Psoas muscle (tissue), 8 donors: Measurements from ENCODE around the gene SLC36A4. TPM values are rescaled to one million over a fixed set of nuclear protein-coding genes. Genes with fewer than 3 reads are reported as not detected.

Experiments
- ATAC-seq, 4 donors: fragments of 200-7000 bp; cut with Tn5 transposase; one replicate each; pipeline ENCODE4 v1.9.1; 2020; ENCODE audit warnings: moderate library complexity in 3 of 4, mild to moderate bottlenecking in 2 of 4
- DNase-seq, 2 donors: peaks; one replicate each; pipeline ENCODE4 v3.0.0-alpha.2; 2020
- H3K27ac ChIP-seq: fragments of 200-600 bp; one replicate; pipeline ENCODE4 v1.8.0; 2022
- H3K27me3 ChIP-seq, 3 donors: fragments of 200-600 bp in 1 of 3; one replicate each; pipeline versions ENCODE4 v1.6.1 to v1.8.0; 2013 to 2022; ENCODE audit warnings: low read length in 2 of 3, mild to moderate bottlenecking in 2 of 3, moderate library complexity in 1 of 3; ENCODE audit not compliant: insufficient read depth in 3 of 3
- H3K36me3 ChIP-seq, 2 donors: fragments of 200-600 bp in 1 of 2; one replicate each; pipeline versions ENCODE4 v1.6.1 to v1.8.0; 2013 to 2022; ENCODE audit warnings: low read depth in 1 of 2, mild to moderate bottlenecking in 1 of 2, moderate library complexity in 1 of 2; ENCODE audit not compliant: insufficient read depth in 1 of 2
- H3K4me1 ChIP-seq: fragments of 200-600 bp; one replicate; pipeline ENCODE4 v1.8.0; 2022
- H3K4me3 ChIP-seq: fragments of 200-600 bp; one replicate; pipeline ENCODE4 v1.8.0; 2022; ENCODE audit warnings: mild to moderate bottlenecking
- H3K9me3 ChIP-seq: fragments of 200-600 bp; one replicate; pipeline ENCODE4 v1.8.0; 2022
- WGBS, 3 donors: extraction: QIAGEN DNeasy Blood & Tissue Kit; methylation state at CpG; one replicate each; pipeline versions ENCODE4 v1.1.6 to v1.1.7; 2013; 5-methylcytosine and 5-hydroxymethylcytosine counted together
- intact Hi-C, 2 donors: fragments of 100-400 bp; cut with DNase I; formaldehyde crosslinking; loops; one replicate each; pipeline versions ENCODE4 v1.11.0 to v1.14.2; 2022
- polyA plus RNA-seq, 3 donors: library from polyadenylated mRNA; stranded (reverse); fragments of 200-250 nt; gene quantifications; one replicate each; pipeline ENCODE4 v1.2.3, GENCODE V29; 2013
- total RNA-seq, 4 donors: library from RNA; stranded (reverse); fragmentation: NEBNext Ultra II Directional in 2 of 4; extraction: Animal tissue kit (Norgen Biotek cat#: 25700) in 2 of 4; gene quantifications; one replicate each; pipeline versions ENCODE4 v1.2.1 to v1.2.4, GENCODE V29; 2021 to 2023
- TF ChIP-seq, protein P1 (sequence below): fragments of 200-600 bp; IDR thresholded peaks from one replicate; pipeline ENCODE4 v1.8.0; 2022; ENCODE audit warnings: antibody characterized with exemption
- donor health status: healthy with polysubstance abuse.
- donor health status: DM: no; HTN: no; CAD: no; lungs with moderate emphysema.
- donor health status: Bipolar disorder and iron deficiency.
- donor health status: healthy.
- donor health status: DM: yes; HTN: yes; CAD: no.
- donor health status: DM: no; HTN: no; CAD: no.
- donor health status: DM: no; HTN: no; CAD: no.
- donor health status: DM: yes; HTN: yes; CAD: no.

The SLC36A4 gene
- total and polyA plus RNA-seq, 7 donors = 2.2 to 5.5 (median 3.0) TPM

DNA sequence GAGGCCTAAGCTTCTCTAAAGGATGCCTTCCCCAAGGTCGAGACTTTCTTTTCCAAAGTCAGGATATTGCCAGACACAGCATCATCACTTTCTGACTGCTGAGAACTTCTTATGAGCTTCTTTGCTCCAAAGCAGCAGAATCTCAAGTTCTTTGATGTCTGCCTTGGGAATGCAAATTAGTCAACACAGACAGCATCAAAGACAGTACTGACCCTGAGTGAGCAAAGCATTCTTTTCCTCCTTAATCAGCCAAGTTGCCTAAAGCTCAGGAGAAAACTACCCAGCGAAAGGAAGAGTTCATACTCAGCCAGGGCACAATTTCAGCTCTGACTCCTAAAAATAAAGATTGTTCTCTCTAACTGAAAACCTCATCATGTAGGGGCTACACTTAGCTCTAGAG is 98.0 kb downstream of the SLC36A4 start:
- no peaks in the 10 kb centered on the region for H3K27me3 ChIP-seq
- no peaks in the 10 kb centered on the region for H3K9me3 ChIP-seq
- no peak overlapping the region for H3K27ac ChIP-seq
- no peaks in the 10 kb centered on the region for H3K36me3 ChIP-seq
- H3K4me1 ChIP-seq = no peaks in the 10 kb centered on the region
- WGBS, 3 donors = 57 to 66% (median 65%) methylated on average over 2 of the region's 2 CpGs
- ATAC-seq (no peak), DNase-seq (no peak)
- intact Hi-C loops = no loop called here
- TF ChIP-seq, protein P1, sequence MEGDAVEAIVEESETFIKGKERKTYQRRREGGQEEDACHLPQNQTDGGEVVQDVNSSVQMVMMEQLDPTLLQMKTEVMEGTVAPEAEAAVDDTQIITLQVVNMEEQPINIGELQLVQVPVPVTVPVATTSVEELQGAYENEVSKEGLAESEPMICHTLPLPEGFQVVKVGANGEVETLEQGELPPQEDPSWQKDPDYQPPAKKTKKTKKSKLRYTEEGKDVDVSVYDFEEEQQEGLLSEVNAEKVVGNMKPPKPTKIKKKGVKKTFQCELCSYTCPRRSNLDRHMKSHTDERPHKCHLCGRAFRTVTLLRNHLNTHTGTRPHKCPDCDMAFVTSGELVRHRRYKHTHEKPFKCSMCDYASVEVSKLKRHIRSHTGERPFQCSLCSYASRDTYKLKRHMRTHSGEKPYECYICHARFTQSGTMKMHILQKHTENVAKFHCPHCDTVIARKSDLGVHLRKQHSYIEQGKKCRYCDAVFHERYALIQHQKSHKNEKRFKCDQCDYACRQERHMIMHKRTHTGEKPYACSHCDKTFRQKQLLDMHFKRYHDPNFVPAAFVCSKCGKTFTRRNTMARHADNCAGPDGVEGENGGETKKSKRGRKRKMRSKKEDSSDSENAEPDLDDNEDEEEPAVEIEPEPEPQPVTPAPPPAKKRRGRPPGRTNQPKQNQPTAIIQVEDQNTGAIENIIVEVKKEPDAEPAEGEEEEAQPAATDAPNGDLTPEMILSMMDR = no peak
- no peak overlapping the region for H3K4me3 ChIP-seq

Other genes starting within 250 kb of the SLC36A4 start
- not detected for gene MTNR1B, start 228.3 kb downstream of the SLC36A4 start, total RNA-seq
- not detected for gene MTNR1B, start 228.3 kb downstream of the SLC36A4 start, polyA plus RNA-seq
- gene DEUP1, start 132.8 kb upstream of the SLC36A4 start, total RNA-seq = not detected
- not detected for gene DEUP1, start 132.8 kb upstream of the SLC36A4 start, polyA plus RNA-seq